HL-60 (cell line): Measurements from ENCODE around the gene SLC22A23.

Source experiments
- DNase-seq, 2 experiments: peaks; one replicate each; pipeline ENCODE4 v3.0.0-alpha.2; 2010 to 2020; ENCODE audit warnings: low read depth in 1 of 2, low spot score in 1 of 2
- H3K27ac ChIP-seq: fragments of 250-450 bp; sonication (Bioruptor Pico); replicated peaks from 2 replicates; pipeline ENCODE4 v1.5.1; 2020; ENCODE audit warnings: mild to moderate bottlenecking, moderate library complexity
- H3K27me3 ChIP-seq: fragments of 250-450 bp; sonication (Bioruptor Pico); 2 replicates; pipeline ENCODE4 v1.5.1; 2021; ENCODE audit warnings: mild to moderate bottlenecking, moderate library complexity; ENCODE audit not compliant: insufficient read depth, poor library complexity, severe bottlenecking
- H3K4me3 ChIP-seq: replicated peaks from 2 replicates; pipeline ENCODE4 v1.5.1; 2011; ENCODE audit warnings: mild to moderate bottlenecking, control low read depth, low read length; ENCODE audit not compliant: insufficient read depth
- GABPA ChIP-seq: IDR thresholded peaks from 2 replicates; pipeline ENCODE4 v1.6.1; 2012; ENCODE audit warnings: low read depth
- POLR2AphosphoS5 ChIP-seq: IDR thresholded peaks from 2 replicates; pipeline ENCODE4 v1.6.1; 2012; ENCODE audit warnings: low read depth
- SPI1 ChIP-seq: IDR thresholded peaks from 2 replicates; pipeline ENCODE4 v1.6.1; 2012; ENCODE audit warnings: low read depth, mild to moderate bottlenecking, borderline replicate concordance
- TF ChIP-seq, protein P1 (sequence below): IDR thresholded peaks from 2 replicates; pipeline ENCODE4 v1.6.1; 2012; ENCODE audit warnings: low read depth; ENCODE audit not compliant: insufficient replicate concordance
- TF ChIP-seq, protein P2 (sequence below): IDR thresholded peaks from one replicate; pipeline ENCODE4 v1.5.1; 2011; ENCODE audit warnings: low read length, control low read depth, inconsistent platforms; ENCODE audit not compliant: insufficient read depth

Gene SLC22A23

DNA sequence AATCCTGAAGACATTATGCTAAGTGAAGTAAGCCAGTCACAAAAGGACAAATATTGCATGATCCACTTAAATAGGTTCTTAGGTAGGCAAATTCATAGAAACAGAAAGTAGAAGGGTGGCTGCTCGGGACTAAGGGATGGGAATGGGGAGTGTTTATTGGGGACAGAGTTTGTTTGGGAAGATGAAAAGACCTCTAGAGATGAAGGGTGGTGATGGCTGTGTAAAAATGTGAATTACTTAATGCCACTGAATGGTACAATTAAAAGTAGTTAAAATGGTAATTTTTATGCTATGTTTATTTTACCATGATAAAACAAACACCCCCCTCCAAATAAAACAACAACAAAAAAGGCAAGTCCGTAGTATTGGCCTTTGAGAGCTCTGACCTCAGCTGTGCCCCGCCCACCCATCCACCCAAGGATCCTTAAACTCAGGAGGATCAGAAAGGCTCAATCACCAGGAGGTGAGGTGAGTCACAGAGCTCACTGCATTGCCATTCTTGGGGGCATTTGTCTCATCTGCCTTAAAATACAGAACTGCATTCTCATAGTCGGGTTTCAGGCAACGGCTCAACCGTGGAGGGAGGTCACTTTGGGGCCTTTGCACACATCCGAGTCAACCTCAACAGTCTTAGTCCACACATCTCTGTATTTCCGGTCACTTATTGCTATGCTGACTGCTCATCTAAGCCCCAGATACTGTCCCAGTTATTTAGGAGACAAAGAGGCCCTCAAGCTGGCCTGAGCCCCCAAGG lies 96.7 kb downstream of the SLC22A23 start:
- peaks cover 2% of the 10 kb centered on the region for H3K27me3 ChIP-seq
- H3K27ac ChIP-seq: no peak overlapping the region
- TF ChIP-seq, protein P1, sequence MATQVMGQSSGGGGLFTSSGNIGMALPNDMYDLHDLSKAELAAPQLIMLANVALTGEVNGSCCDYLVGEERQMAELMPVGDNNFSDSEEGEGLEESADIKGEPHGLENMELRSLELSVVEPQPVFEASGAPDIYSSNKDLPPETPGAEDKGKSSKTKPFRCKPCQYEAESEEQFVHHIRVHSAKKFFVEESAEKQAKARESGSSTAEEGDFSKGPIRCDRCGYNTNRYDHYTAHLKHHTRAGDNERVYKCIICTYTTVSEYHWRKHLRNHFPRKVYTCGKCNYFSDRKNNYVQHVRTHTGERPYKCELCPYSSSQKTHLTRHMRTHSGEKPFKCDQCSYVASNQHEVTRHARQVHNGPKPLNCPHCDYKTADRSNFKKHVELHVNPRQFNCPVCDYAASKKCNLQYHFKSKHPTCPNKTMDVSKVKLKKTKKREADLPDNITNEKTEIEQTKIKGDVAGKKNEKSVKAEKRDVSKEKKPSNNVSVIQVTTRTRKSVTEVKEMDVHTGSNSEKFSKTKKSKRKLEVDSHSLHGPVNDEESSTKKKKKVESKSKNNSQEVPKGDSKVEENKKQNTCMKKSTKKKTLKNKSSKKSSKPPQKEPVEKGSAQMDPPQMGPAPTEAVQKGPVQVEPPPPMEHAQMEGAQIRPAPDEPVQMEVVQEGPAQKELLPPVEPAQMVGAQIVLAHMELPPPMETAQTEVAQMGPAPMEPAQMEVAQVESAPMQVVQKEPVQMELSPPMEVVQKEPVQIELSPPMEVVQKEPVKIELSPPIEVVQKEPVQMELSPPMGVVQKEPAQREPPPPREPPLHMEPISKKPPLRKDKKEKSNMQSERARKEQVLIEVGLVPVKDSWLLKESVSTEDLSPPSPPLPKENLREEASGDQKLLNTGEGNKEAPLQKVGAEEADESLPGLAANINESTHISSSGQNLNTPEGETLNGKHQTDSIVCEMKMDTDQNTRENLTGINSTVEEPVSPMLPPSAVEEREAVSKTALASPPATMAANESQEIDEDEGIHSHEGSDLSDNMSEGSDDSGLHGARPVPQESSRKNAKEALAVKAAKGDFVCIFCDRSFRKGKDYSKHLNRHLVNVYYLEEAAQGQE: no peak
- no peak for TF ChIP-seq GABPA
- TF ChIP-seq, protein P2, sequence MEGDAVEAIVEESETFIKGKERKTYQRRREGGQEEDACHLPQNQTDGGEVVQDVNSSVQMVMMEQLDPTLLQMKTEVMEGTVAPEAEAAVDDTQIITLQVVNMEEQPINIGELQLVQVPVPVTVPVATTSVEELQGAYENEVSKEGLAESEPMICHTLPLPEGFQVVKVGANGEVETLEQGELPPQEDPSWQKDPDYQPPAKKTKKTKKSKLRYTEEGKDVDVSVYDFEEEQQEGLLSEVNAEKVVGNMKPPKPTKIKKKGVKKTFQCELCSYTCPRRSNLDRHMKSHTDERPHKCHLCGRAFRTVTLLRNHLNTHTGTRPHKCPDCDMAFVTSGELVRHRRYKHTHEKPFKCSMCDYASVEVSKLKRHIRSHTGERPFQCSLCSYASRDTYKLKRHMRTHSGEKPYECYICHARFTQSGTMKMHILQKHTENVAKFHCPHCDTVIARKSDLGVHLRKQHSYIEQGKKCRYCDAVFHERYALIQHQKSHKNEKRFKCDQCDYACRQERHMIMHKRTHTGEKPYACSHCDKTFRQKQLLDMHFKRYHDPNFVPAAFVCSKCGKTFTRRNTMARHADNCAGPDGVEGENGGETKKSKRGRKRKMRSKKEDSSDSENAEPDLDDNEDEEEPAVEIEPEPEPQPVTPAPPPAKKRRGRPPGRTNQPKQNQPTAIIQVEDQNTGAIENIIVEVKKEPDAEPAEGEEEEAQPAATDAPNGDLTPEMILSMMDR: no peak
- no peak overlapping the region for H3K4me3 ChIP-seq
- no peak for DNase-seq

DNA sequence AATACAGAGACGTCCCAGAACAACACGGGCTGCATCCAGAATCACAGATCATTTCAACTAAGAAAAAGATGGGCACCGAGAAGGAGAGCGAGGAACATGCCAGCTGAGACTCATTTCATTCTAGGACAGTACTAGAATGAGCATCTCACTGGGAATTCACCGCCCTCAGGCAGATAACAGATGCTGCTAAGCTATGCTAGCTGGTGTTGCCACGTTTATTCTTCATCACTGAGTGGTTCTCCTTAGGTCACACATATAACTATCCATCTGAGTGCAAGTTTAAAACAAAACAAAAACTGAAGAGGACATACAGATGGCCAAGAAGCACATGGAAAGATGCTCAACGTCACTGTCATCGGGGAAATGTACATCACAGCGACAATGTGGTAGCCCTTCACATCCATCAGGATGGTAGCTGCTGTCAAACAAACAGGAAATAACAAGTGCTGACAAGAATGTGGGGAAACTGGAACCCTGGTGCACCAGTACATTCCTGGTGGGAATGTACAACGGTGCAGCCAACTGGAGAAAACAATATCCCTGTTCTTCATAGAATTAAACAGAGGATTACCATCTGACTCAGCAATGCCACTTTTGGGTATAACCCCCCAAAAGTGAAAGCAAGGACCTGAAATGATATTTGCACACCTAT lies 97.6 kb downstream of the SLC22A23 start:
- Histone ChIP-seq H3K4me3 (no peak overlapping the region), H3K27ac (no peak overlapping the region), H3K27me3 (peaks cover 2% of the 10 kb centered on the region)
- no peak for DNase-seq
- no peak for TF ChIP-seq GABPA
- TF ChIP-seq, protein P1: no peak
- TF ChIP-seq SPI1: no peak
- TF ChIP-seq, protein P2: no peak
- no peak for TF ChIP-seq POLR2AphosphoS5

DNA sequence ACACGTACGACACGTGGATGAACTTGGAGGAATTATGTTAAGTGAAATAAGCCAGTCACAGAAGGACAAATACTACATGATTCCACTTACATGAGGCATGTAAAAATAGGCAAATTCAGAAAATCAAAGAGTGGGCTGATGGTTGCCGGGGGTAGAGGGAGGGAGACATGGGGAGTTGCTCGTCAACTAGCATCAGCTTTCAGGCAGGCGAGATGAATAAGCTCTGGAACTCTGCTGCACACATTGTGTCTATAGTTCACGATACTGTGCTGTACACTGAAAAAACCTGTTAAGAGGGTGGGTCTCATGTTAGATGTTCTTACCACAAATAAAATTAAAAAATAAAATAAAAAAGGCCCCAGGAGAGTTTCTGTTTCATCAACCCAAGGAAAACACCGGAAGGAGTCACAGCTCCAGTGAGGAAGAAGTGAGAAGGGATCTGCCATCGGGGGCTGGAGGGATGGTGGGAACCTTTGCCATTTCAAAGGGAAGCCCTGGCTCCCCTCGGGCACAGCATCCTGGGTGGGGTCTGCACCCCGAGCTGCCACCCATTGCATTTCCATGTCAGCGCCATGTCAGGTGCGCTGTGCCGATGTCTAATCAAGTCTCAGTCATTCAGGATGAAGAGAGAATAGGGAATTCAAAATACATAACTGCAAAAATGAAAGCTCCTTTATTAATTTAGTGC lies 98.3 kb downstream of the SLC22A23 start:
- Histone ChIP-seq H3K27me3 (peaks cover 2% of the 10 kb centered on the region), H3K27ac (no peak overlapping the region), H3K4me3 (no peak overlapping the region)
- DNase-seq: no peak
- TF ChIP-seq SPI1: no peak
- TF ChIP-seq, protein P2: no peak
- TF ChIP-seq, protein P1: no peak
- no peak for TF ChIP-seq GABPA
- no peak for TF ChIP-seq POLR2AphosphoS5
